HG03025 (cell line): ENCODE measurements around the gene PRKCG.
"Not testable (repeated sequence)": the region's sequence is repeated elsewhere in the genome, so short reads cannot be mapped to it uniquely, and the experiment has no call there.

Source experiments
- ATAC-seq: cut with Tn5 transposase; IDR thresholded peaks from one replicate; pipeline ENCODE4 v1.9.1; 2021; ENCODE audit warnings: mild to moderate bottlenecking, moderate library complexity; ENCODE audit not compliant: unreplicated experiment, low FRiP score

The PRKCG gene

GRCh38 chr19:53881482-53882390 lies at the start of gene PRKCG:
PRKCG (plus strand) TSS chr19:53882197; CDS start chr19:53882495, 298 bp downstream.
- ATAC-seq: no peak

GRCh38 chr19:53832861-53833260 lies 49.1 kb upstream of the PRKCG start:
- ATAC-seq: not testable (repeated sequence)

DNA sequence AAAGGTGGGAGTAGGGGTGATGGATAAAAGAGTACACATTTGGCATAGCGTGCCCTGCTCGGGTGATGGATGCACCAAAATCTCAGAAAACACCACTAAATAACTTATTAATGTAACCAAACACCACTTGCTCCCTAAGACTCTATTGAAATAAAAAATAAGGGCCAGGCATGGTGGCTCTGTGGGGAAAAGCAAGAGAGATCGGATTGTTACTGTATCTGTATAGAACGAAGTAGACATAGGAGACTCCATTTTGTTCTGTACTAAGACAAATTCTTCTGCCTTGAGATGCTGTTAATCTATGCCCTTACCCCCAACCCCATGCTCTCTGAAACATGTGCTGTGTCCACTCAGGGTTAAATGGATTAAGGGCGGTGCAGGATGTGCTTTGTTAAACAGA lies 43.6 kb upstream of the PRKCG start:
- ATAC-seq: not testable (repeated sequence)

GRCh38 chr19:53840241-53840640 lies 41.8 kb upstream of the PRKCG start:
- ATAC-seq: not testable (repeated sequence)

DNA sequence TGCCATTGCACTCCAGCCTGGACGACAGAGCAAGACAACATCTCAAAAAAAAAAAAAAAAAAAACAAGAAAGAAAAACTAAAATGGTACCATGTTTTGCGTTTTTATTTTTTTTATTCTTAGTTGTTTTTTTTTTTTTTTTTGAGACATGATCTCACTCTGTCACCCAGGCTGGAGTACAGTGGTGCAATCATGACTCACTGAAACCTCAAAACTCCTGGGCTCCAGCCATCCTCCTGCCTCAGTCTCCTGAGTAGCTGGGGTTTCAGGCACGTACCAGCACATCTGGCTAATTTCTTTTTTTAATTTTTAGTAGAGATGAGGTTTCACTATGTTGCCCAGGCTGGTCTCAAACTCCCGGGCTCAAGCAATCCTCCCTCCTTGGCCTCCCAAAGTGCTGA lies 41.1 kb upstream of the PRKCG start:
- not testable (repeated sequence) for ATAC-seq

- ATAC-seq: no peak
Observed at GRCh38 chr19:53844849-53845246, 37.1 kb upstream of the PRKCG start.

DNA sequence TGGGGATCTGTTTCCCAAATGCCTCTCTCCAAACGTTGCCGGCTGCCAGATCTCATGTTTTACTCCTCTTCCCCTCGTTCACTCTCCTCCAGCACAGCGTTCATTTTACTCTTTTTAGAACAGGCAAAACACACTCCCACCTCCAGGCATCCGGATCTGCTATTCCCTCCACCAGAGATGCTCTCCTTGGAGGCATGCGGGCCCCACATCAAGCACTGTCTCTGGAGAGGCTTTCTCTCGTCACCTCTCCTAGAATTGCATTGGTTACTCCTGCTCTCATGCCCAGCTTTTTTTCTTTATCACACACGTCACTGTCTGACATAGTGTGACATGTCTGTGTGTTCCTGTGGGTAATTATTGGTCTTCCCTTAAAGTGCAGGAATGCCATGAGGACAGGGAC lies 34.4 kb upstream of the PRKCG start:
- ATAC-seq: no peak

- no peak for ATAC-seq
Observed at GRCh38 chr19:53849237-53849676, 32.7 kb upstream of the PRKCG start.

- ATAC-seq: no peak
Observed at GRCh38 chr19:53853707-53854106, 28.3 kb upstream of the PRKCG start.

- no peak for ATAC-seq
Observed at GRCh38 chr19:53864308-53864836, 17.6 kb upstream of the PRKCG start.

DNA sequence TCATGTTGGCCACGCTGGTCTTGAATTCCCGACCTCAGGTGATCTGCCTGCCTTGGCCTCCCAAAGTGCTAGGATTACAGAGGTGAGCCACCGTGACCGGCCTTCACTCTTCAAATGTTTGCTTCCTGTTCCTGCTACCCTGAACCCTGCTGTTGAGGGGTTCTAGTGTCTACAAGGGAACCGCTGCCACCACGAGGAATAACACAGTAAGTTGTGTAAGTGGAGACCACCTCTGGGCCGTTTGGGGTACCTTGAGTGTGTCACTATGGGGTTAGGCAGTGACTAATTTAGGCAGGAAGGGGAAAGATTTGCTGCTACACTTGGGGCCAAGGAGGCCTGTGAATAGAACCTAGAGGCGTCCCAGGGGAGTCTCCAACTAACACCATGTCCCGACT lies 16.5 kb upstream of the PRKCG start:
- no peak for ATAC-seq

DNA sequence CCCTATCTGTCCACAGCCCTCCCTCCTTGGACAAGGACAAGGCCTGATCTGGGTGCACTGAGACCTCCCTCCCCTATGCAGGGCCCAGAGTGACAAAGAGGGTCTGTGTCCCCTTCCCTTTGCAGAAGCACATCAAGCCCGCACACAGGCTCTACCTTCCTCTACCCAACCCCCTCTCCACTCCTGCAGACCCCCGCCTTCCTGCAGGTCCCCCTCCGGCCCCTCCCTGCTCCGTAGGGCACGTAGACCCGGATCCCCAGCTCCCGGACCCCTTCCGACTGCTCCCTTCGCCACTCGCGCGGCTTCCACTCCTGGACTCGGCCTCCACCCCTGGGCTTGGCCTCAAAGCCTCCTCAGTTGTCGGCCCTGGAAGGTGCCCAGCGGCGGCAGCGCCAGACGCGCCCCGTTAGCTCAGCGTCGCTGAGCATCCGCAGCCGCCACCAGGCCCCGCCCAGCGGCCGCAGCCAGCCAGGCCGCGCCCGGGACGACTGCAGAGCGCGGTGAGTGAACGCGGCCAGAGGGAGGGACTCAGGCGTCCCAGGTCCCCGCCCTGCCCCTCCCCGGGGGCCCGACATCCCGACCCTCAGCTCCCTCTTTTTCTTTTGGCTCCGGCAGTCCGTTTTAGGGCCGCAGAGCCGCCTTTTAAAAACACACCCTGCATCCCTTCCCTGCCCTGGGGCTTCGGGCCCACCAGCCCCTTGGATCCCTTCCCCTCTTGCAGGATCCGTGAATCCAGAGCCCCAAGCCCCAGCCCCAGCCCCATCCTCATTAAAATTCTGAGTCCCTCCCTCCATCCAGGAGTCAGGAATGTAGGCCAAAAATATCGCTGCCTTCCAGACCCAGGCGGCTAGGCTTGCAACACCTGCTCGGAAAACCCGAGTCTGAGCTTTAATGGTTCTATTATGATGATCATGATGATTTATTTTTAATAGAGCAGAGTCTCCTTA lies 15.8 kb upstream of the PRKCG start:
- ATAC-seq: no peak

GRCh38 chr19:53866865-53867224 lies 15.2 kb upstream of the PRKCG start:
- ATAC-seq: no peak

DNA sequence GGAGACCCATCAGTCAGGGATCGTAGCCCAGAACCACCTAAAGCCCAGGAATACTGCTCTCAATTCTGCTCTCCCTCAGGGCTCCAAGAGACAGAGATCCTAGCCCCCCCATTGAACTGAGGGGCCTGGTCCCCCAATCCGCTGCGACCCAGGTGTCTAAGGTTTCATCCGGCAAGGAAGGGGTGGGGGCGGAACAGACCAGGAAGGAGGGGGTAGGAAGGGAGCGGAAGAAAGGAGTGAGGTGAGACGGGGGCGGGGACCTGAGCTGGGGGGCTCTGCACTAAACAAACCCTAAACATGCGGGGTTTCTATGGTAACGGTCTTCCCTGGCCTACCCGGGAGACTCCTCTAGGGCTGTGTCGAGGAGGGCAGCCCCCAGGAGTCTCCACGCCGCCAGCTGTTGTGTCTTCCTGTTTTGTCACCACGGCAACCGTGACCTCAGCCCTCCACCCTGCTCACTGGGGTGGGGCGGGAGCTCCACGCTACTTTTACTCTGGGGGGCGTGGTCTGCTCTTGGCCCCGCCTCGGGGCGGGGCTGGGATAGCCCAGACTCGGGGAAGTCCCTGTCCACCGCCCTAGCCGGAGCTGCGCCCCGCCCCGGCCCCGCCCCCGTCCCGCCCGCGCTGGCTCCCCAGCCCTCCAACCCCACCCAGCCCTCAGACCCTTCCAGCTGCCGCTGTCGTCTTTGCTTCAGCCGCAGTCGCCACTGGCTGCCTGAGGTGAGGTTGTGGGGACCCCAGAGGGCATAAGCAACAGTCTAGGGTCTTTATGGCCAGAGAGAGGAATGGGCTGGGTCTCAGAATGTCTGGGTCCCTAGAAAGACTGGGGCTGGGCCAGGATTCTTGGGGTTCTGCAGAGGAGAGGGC lies 14.5 kb upstream of the PRKCG start, which contains the start of gene MYADM:
Gene MYADM (plus strand): TSS at position 659 of the 866 bp plus-strand sequence. CDS start 5,647 bp downstream, outside the sequence.
- peak; percentile 54 for ATAC-seq

DNA sequence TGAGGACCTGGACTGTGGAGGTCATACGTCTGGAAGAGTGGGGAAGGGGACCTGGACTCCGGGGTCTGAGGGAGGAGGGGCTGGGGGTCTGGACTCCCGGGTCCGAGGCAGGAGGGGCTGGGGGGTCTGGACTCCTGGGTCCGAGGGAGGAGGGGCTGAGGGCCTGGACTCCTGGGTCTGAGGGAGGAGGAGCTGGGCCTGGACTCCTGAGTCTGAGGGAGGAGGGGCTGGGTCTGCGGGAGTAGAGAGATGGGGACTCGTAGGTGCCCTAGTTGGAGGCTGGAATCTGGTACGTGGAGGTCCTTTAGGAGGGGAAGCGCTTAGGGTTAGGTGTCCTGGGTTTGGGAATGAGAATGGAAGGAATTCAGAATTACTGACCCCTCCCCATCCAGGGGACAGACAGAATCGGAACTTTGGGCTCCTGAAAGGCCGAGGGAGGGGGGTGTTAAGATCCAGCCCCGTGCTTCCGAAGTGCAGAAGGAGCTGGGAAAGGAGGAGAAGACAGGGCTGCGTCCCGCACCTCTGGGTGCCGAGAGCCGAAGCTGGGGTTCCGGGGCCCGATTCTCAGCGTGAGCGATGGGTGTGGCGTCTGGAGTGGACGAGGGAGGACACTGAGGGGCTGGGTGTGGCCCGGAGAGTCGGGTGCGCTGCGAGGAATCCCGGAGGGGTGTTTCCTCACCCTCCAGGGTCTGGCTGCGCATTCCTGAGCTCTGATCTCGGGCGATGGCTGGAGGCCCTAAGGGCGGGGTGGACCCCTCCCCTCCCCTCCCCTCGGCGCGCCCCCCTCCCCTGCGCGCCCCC lies 13.7 kb upstream of the PRKCG start:
- no peak for ATAC-seq

DNA sequence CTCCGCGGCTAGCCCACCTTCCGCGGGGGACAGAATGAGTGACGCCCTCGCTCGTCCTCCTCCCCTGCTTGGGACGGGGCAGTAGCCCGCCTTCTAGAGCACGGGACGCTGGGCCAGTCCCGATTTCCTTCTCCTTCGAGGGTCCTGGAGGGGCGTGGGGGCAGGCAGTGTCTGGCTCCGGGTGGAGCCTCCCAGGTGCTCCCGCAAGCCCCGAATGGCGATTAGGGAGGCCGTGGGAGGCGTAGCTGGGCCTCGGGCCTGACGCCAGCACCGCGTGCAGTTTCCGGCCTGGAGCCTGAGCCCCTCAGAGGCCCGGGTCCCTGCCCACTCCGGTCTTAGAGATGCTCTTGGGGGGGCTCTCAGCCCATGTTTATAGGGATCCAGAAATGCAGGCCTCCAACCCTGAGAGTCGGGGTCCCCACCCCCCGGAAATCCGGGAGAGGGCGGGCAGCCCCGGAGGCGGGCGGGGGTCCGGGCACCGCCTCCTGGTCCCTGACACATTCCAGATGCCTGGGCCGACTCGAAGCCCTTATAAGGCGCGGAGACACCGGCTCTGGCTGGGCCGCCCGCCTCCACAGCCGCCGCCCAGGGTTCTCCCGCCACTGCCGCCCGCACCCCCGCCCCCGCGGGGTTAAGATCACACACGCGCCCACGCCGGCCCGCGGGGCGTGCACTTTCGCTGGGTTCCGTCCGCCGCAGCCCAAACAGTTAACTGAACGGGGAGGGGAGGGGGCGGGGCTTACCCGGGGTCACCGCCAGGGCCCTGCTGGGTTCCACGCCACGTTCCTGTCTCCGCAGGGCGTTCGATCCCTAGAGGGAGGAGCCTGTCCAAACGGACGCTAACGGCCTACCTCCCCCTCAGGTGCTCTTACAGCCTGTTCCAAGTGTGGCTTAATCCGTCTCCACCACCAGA lies 12.8 kb upstream of the PRKCG start:
- ATAC-seq: no peak

DNA sequence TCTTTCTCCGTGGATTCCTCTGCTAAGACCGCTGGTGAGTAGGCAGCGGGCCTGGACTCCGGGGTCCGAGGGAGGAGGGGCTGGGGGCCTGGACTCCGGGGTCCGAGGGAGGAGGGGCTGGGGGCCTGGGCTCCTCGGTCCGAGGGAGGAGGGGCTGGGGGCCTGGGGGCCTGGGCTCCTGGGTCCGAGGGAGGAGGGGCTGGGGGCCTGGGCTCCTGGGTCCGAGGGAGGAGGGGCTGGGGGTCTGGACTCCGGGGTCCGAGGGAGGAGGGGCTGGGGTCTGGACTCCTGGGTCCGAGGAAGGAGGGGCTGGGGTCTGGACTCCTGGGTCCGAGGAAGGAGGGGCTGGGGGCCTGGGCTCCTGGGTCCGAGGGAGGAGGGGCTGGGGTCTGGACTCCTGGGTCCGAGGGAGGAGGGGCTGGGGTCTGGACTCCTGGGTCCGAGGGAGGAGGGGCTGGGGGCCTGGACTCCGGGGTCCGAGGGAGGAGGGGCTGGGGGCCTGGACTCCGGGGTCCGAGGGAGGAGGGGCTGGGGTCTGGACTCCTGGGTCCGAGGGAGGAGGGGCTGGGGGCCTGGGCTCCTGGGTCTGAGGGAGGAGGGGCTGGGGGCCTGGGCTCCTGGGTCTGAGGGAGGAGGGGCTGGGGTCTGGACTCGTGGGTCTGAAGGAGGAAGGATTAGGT lies 12.1 kb upstream of the PRKCG start:
- ATAC-seq: not testable (repeated sequence)

DNA sequence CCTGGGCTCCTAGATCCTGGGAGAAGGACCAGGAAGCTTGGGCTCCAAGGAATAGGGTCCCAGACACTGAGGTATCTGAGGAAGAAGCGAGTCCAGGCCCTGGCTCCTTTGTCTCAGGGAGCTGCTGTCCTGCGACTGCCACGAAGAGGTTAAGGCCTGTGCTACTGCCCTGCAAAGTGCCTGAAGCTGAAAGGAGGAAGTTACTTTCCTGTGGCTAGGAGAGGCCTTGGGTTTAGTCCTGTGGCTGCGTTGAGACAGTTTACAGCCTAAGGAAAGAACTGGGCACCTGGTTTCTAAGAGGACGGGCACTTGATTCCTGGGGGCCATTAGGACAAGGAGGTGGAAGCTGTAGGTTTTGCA lies 11.5 kb upstream of the PRKCG start:
- ATAC-seq: no peak
